GM06990 (cell line): Measurements from ENCODE around the gene ADARB2.

Experiments
- DNase-seq: peaks from one replicate; pipeline ENCODE4 v3.0.0-alpha.2; 2011; ENCODE audit not compliant: insufficient read length; ENCODE audit errors: extremely low read depth
- H3K27me3 ChIP-seq: replicated peaks from 2 replicates; pipeline ENCODE4 v1.6.0; 2011; ENCODE audit warnings: low read length; ENCODE audit not compliant: control insufficient read depth, insufficient read depth
- H3K36me3 ChIP-seq: 2 replicates; pipeline ENCODE4 v1.5.1; 2011; ENCODE audit warnings: low read length; ENCODE audit not compliant: control insufficient read depth, insufficient read depth
- H3K4me3 ChIP-seq: replicated peaks from 2 replicates; pipeline ENCODE4 v1.5.1; 2011; ENCODE audit warnings: low read depth, mild to moderate bottlenecking, control low read depth, low read length
- CTCF ChIP-seq: IDR thresholded peaks from 2 replicates; pipeline ENCODE4 v1.5.1; 2011; ENCODE audit warnings: low read length, control low read depth, mild to moderate bottlenecking, inconsistent platforms; ENCODE audit not compliant: insufficient read depth, poor library complexity, severe bottlenecking

Gene ADARB2

GRCh38 chr10:1664333-1664964 lies 72.9 kb downstream of the ADARB2 start:
- peak; percentile 43 for DNase-seq
- no peak for TF ChIP-seq CTCF
- no peaks in the 10 kb centered on the region for H3K36me3 ChIP-seq
- no peaks in the 10 kb centered on the region for H3K27me3 ChIP-seq
- no peak overlapping the region for H3K4me3 ChIP-seq

DNA sequence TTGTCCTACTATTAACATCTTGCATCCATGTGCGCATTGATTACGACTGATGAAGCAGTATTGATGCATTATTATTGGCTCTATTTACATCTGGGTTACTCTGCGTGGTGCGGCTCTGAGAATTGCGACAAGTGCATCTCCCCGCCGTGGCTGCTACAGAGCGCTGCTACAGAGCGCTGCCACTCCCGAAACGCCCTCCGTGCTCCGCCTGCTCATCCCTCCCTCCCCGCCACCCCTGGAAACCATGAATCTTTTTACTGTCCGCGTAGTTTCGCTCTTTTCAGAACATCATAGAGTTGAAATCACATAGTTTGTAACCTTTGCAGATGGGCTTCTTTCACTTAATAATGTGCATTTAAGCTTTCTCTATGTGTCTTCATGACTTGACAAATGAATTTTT lies 74.1 kb downstream of the ADARB2 start:
- Histone ChIP-seq H3K27me3 (no peaks in the 10 kb centered on the region), H3K36me3 (no peaks in the 10 kb centered on the region), H3K4me3 (no peak overlapping the region)
- DNase-seq: no peak
- no peak for TF ChIP-seq CTCF

DNA sequence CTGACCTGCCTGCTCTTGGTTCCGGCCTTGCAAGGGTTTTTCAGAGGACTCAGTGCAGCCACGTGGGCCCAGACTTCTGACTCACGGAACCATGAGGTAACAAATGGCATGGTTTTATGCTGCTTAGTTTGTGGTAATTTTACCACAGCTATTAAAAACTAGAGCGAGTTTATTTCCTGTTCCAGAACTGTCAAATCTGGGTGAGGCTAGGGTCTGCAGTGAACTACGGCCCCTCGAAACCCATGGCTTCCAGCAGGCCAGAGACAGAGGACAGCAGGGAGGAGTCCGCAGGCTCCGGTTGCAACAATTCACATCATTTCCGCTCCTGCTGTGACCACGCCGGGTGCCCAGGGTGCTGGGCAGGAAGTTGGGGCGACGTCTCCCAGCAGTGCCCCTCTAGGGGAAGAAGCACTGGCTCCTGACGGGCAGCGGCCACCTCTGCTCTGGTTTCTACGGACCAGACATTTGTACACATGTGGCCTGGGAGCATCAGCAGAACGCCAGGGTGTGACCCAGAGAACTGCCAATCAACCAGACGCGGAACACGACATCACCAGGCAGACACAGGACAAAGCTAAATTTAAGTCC lies 74.8 kb downstream of the ADARB2 start:
- TF ChIP-seq CTCF: no peak
- H3K27me3 ChIP-seq: no peaks in the 10 kb centered on the region

DNA sequence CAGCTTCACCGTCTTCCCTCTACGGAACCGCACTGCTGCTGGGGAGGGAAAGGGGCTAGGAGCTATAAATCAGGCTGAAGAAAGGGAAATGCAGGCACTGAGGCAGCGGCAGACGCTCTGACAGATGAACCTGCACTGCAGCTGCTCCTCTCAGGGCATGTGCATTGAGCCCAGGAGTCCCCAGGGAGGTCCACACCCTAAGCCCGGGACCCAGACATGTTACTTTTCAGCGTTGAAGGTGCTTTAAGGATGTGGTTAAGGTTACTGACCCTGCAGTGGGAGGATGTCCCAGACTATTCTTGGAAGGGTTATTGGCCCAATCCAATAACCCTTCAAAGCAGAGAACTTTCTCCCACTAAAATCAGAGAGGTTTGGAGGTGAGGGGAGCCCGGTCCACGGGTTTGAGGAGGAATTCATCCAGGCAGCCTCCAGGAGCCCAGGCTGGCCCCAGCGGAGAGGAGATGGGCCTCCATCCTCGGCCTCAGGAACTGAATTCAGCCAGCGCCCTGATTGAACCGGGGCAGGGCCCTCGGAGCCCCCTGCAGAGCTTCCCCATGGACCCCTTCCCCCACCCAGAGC lies 75.4 kb downstream of the ADARB2 start:
- no peak for TF ChIP-seq CTCF
- no peak overlapping the region for H3K4me3 ChIP-seq

More for the DNA sequence above, 74.8 kb downstream of the ADARB2 start:
- DNase-seq: peak; percentile 65
- no peak overlapping the region for H3K4me3 ChIP-seq
- no peaks in the 10 kb centered on the region for H3K36me3 ChIP-seq

DNA sequence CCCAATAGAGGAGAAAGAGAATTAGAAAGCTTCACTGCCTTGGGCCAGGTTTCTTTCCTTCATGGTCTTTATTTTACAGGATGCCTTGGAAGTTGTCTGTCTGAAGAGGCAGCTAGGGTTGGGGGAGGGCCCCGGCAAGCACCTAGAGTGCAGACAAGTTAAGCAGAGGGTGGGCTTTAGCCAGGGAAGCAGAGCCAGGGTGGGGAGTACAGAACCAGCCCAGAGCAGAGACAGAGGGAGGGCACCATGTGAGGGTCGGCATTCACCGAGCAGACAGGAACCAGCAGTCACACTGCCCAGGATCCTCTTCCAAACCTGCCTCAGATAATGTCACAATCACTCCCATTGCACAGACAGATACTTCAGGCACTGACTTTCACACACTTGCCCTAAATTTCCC lies 75.9 kb downstream of the ADARB2 start:
- no peak for DNase-seq
- Histone ChIP-seq H3K4me3 (no peak overlapping the region), H3K27me3 (no peaks in the 10 kb centered on the region)

More for the DNA sequence above, 75.4 kb downstream of the ADARB2 start:
- DNase-seq: peak; percentile 71
- no peaks in the 10 kb centered on the region for H3K27me3 ChIP-seq
- no peaks in the 10 kb centered on the region for H3K36me3 ChIP-seq

More for the DNA sequence above, 75.9 kb downstream of the ADARB2 start:
- TF ChIP-seq CTCF: no peak
- no peaks in the 10 kb centered on the region for H3K36me3 ChIP-seq
